Breast epithelium (tissue), 4 donors: ENCODE results near the gene PLXNA4. TPM values are rescaled to one million over a fixed set of nuclear protein-coding genes. Genes with fewer than 3 reads are reported as not detected.
A peak's percentile ranks its signal among the peaks of the same experiment; 100 is the strongest.

Experiments
- DNase-seq, 2 donors: peaks; one replicate each; pipeline ENCODE4 v3.0.0-alpha.2; 2019; ENCODE audit warnings: low spot score in 2 of 2
- H3K27ac ChIP-seq, 2 donors: fragments of 200-600 bp; sonication (generic) in 1 of 2; one replicate each; pipeline ENCODE4 v1.5.1; 2016 to 2019; ENCODE audit warnings: mild to moderate bottlenecking in 1 of 2
- H3K27me3 ChIP-seq, 2 donors: fragments of 200-600 bp; sonication (generic) in 1 of 2; one replicate each; pipeline versions ENCODE4 v1.5.1 to v1.6.0; 2017 to 2019; ENCODE audit warnings: control low read depth in 1 of 2, mild to moderate bottlenecking in 1 of 2
- H3K36me3 ChIP-seq: fragments of 200-600 bp; one replicate; pipeline ENCODE4 v1.5.1; 2019
- H3K4me1 ChIP-seq, 2 donors: fragments of 200-600 bp; sonication (generic); one replicate each; pipeline ENCODE4 v1.5.1; 2016 to 2019; ENCODE audit warnings: control low read depth in 1 of 2
- H3K4me3 ChIP-seq, 3 donors: fragments of 200-600 bp; sonication (generic); 1 replicate in 2 of 3; 2 replicates in 1 of 3; pipeline ENCODE4 v1.5.1; 2016 to 2019; ENCODE audit warnings: mild to moderate bottlenecking in 3 of 3, moderate library complexity in 2 of 3
- H3K9me3 ChIP-seq, 2 donors: fragments of 200-600 bp; sonication (generic) in 1 of 2; one replicate each; pipeline ENCODE4 v1.5.1; 2016 to 2019; ENCODE audit warnings: control low read depth in 1 of 2
- POLR2A ChIP-seq: fragments of 450-650 bp; IDR thresholded peaks from one replicate; pipeline ENCODE4 v1.6.1; 2016; ENCODE audit warnings: antibody characterized with exemption, mild to moderate bottlenecking, moderate library complexity
- POLR2AphosphoS5 ChIP-seq, 3 donors: sonication (generic); formaldehyde crosslinking; IDR thresholded peaks; one replicate each; pipeline ENCODE4 v1.6.1; 2017; ENCODE audit warnings: antibody characterized with exemption in 3 of 3
- intact Hi-C: fragments of 100-400 bp; cut with DNase I; formaldehyde crosslinking; loops from one replicate; pipeline ENCODE4 v1.15.1; 2023; ENCODE audit warnings: low total_unique reads
- total RNA-seq, 3 donors: library from RNA; depleted of rRNA; stranded (reverse); fragments of >200 nt; gene quantifications; one replicate each; pipeline ENCODE4 v1.1.0, GENCODE V29; 2016
- TF ChIP-seq, protein P1 (sequence below), 3 donors: fragments of 450-650 bp; IDR thresholded peaks; one replicate each; pipeline ENCODE4 v1.5.1; 2016 to 2017; ENCODE audit warnings: antibody characterized with exemption in 3 of 3, mild to moderate bottlenecking in 3 of 3, moderate library complexity in 3 of 3

PLXNA4 gene, protein sequence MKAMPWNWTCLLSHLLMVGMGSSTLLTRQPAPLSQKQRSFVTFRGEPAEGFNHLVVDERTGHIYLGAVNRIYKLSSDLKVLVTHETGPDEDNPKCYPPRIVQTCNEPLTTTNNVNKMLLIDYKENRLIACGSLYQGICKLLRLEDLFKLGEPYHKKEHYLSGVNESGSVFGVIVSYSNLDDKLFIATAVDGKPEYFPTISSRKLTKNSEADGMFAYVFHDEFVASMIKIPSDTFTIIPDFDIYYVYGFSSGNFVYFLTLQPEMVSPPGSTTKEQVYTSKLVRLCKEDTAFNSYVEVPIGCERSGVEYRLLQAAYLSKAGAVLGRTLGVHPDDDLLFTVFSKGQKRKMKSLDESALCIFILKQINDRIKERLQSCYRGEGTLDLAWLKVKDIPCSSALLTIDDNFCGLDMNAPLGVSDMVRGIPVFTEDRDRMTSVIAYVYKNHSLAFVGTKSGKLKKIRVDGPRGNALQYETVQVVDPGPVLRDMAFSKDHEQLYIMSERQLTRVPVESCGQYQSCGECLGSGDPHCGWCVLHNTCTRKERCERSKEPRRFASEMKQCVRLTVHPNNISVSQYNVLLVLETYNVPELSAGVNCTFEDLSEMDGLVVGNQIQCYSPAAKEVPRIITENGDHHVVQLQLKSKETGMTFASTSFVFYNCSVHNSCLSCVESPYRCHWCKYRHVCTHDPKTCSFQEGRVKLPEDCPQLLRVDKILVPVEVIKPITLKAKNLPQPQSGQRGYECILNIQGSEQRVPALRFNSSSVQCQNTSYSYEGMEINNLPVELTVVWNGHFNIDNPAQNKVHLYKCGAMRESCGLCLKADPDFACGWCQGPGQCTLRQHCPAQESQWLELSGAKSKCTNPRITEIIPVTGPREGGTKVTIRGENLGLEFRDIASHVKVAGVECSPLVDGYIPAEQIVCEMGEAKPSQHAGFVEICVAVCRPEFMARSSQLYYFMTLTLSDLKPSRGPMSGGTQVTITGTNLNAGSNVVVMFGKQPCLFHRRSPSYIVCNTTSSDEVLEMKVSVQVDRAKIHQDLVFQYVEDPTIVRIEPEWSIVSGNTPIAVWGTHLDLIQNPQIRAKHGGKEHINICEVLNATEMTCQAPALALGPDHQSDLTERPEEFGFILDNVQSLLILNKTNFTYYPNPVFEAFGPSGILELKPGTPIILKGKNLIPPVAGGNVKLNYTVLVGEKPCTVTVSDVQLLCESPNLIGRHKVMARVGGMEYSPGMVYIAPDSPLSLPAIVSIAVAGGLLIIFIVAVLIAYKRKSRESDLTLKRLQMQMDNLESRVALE (N-terminal part only)
- 10 to 100 TPM in 2 of 3 donors, 1 to 10 TPM in 1; 7.2 to 32.5 (median 26.2) TPM for total RNA-seq

DNA sequence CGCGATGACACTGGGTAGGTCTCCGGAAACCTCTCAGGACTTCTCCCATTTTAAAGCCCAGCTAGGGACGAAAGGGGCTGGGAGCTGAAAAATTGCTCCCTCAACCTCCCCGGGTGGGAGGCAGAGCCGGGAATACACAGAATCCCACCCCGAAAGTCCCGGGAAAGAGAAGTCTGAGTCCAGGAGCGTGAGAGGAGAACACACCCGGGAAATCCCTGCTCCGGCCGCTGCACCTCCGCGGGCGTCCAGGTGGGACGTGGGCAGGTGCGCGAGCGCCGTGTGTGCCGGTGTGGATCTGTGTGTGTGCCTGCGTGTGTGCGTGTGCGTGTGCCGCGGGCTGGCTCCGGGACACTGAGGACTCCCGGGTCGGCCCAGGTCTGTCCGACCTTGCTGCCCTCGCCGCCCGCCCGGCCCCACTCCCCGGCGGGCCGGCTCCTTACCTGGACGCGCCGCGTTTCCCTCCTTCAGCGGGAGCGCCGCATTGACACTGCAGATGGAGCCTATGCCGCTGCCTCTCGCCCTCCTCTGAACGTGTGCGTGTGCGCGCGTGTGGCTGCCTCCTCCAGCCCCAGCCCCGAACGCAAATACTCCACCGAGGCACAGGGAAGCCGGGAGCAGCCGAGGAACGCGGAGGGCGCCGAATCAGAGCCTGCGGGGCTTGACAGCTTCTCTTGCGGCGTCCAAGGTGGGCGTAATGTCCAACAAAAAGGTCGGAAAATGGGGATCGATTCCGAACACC is at the start of gene PLXNA4:
PLXNA4 (minus strand) TSS at position 489 of the 739 bp plus-strand sequence. CDS start 67,777 bp downstream, outside the sequence.
- Histone ChIP-seq H3K27ac (no peak within 1 kb of the TSS), H3K27me3 (peaks cover 0 to 54% of the 10 kb centered on the region in 2 donors), H3K4me3 (peak within 1 kb of the TSS; percentile 55 to 77 (median 55)), H3K4me1 (no peaks in the 10 kb centered on the region), H3K9me3 (no peaks in the 10 kb centered on the region), H3K36me3 (no peaks in the 10 kb centered on the region)
- TF ChIP-seq, protein P1, sequence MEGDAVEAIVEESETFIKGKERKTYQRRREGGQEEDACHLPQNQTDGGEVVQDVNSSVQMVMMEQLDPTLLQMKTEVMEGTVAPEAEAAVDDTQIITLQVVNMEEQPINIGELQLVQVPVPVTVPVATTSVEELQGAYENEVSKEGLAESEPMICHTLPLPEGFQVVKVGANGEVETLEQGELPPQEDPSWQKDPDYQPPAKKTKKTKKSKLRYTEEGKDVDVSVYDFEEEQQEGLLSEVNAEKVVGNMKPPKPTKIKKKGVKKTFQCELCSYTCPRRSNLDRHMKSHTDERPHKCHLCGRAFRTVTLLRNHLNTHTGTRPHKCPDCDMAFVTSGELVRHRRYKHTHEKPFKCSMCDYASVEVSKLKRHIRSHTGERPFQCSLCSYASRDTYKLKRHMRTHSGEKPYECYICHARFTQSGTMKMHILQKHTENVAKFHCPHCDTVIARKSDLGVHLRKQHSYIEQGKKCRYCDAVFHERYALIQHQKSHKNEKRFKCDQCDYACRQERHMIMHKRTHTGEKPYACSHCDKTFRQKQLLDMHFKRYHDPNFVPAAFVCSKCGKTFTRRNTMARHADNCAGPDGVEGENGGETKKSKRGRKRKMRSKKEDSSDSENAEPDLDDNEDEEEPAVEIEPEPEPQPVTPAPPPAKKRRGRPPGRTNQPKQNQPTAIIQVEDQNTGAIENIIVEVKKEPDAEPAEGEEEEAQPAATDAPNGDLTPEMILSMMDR (IDR thresholded peaks at IDR 0.05): peak in 1 of 3 donors; percentile 6
- no peak for TF ChIP-seq POLR2A
- TF ChIP-seq POLR2AphosphoS5 (IDR thresholded peaks at IDR 0.05): no peak
- intact Hi-C loops: loop anchor here (10.0 kb wide), 1 partner anchor 251 kb away; no protein-coding TSS in a partner anchor
- no peak for DNase-seq

DNA sequence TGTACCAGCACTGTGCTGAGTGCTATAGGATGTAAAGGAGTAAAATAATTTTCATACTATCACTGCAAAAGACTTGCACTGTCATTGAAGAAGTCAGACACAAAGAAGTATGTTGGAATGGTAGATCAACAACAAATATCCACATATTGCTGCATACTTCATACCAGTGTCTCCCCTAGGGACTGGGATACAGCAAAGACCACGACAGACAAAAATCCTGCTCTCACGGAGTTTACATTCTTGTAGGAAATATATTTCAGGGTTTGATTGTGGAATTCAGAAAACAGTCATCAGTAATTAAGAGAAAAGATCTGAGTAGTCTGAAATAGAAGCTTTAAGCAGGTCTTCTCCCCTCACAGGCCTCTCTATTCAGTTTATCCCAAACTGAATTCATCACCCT is 49.4 kb upstream of the PLXNA4 start:
- intact Hi-C loops: no loop called here
- no peak for DNase-seq
- H3K4me1 ChIP-seq: no peaks in the 10 kb centered on the region
- no peak for TF ChIP-seq POLR2A
- TF ChIP-seq, protein P1 (IDR thresholded peaks at IDR 0.05): no peak
- no peak for TF ChIP-seq POLR2AphosphoS5 (IDR thresholded peaks at IDR 0.05)
- no peak overlapping the region for H3K27ac ChIP-seq
- no peaks in the 10 kb centered on the region for H3K27me3 ChIP-seq
- H3K4me3 ChIP-seq: no peak overlapping the region
- no peaks in the 10 kb centered on the region for H3K36me3 ChIP-seq
- no peaks in the 10 kb centered on the region for H3K9me3 ChIP-seq

DNA sequence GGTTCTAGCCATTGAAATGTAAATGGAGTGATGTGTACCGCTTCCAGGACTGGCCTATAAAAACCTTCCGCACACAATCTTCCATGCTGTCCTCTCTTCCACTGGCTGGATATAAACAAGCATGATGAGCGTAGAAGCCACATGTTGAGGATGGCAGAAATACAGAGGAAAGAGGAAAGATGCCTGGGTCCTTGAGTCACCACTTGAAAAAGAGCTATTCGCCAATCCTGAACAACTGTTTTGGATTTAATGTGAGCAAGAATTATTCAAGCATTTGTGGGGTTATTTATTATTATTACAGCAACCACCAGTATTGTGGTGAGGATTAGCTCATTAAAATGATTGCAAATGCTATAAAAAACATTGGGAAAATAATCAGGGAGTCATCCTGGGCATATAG is 45.8 kb upstream of the PLXNA4 start:
- Histone ChIP-seq H3K9me3 (no peaks in the 10 kb centered on the region), H3K27me3 (no peaks in the 10 kb centered on the region), H3K4me1 (no peaks in the 10 kb centered on the region), H3K36me3 (no peaks in the 10 kb centered on the region), H3K4me3 (no peak overlapping the region), H3K27ac (no peak overlapping the region)
- TF ChIP-seq POLR2A: no peak
- TF ChIP-seq, protein P1 (IDR thresholded peaks at IDR 0.05): no peak
- TF ChIP-seq POLR2AphosphoS5 (IDR thresholded peaks at IDR 0.05): no peak
- DNase-seq: no peak
- intact Hi-C loops: no loop called here

DNA sequence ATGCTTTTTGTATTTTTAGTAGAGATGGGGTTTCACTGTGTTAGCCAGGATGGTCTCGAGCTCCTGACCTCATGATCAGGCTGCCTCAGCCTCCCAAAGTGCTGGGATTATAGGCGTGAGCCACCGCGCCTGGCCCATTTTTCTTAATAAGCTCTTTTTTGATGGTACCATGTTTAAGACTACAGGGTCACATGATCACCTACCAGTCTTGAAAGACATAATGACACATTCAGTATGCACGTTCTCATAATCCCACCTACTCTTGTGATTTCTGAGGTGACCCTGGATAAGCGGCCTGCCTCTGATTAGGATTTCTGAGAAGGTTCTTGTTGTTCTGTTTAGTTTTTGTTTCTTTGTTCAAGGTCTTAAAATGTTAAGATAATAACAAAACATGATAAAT is 43.7 kb upstream of the PLXNA4 start:
- no peaks in the 10 kb centered on the region for H3K9me3 ChIP-seq
- no peaks in the 10 kb centered on the region for H3K4me1 ChIP-seq
- TF ChIP-seq, protein P1 (IDR thresholded peaks at IDR 0.05): no peak
- no peak for TF ChIP-seq POLR2AphosphoS5 (IDR thresholded peaks at IDR 0.05)
- no peak for TF ChIP-seq POLR2A
- no peaks in the 10 kb centered on the region for H3K27me3 ChIP-seq
- intact Hi-C loops: no loop called here
- H3K27ac ChIP-seq: no peak overlapping the region
- no peak for DNase-seq
- H3K4me3 ChIP-seq: no peak overlapping the region
- no peaks in the 10 kb centered on the region for H3K36me3 ChIP-seq
